ENCODE measurements around the gene TMOD4.
"Not testable (repeated sequence)": the region's sequence is repeated elsewhere in the genome, so short reads cannot be mapped to it uniquely, and the experiment has no call there.

The TMOD4 gene

DNA sequence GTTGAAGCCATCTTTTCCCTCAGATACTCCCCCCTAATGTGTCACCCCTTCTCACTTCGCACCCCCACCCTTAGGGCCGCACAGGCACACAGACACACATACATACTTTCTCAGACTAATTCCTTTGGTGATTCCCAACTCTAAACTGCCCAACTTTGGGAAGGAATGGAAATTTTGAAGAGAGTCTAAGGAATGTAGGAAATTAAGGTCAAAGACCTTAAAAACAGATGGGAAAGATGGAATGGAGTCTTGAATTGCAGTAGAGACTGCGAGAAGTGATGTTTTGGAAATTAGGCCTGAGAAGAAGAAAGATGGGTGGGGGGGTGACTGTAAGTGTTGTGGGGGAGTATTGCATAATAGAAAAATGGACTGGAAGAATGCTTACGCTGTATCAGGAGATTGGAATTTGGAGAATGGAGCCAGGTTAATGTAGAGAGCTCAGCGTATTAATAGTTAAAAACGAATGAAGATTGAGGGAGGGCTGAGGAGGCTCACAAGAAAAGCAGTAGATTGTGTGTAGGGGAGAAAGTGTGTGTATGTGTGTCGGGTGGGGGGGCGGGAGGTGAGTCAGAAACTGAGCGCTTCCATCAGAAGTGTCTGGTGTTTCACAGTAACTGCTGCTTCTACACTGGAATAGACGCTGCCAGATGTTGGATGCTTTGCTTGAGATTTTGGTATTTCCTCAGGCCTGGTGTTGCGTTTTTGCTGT, 24.2 kb upstream of the TMOD4 start:
- peak; percentile 83 for DNase-seq (ENCODE audit: low read depth)
- in situ Hi-C loops (cut with HindIII; ENCODE audit: low sequenced_read_pairs): no loop called here
- no peak for TF ChIP-seq CTCF (IDR thresholded peaks at IDR 0.05; ENCODE audit: low read depth, low read length, missing control alignments)
- peak overlapping the region; percentile 100 for H3K4me3 ChIP-seq (ENCODE audit: low read depth, low read length)

DNA sequence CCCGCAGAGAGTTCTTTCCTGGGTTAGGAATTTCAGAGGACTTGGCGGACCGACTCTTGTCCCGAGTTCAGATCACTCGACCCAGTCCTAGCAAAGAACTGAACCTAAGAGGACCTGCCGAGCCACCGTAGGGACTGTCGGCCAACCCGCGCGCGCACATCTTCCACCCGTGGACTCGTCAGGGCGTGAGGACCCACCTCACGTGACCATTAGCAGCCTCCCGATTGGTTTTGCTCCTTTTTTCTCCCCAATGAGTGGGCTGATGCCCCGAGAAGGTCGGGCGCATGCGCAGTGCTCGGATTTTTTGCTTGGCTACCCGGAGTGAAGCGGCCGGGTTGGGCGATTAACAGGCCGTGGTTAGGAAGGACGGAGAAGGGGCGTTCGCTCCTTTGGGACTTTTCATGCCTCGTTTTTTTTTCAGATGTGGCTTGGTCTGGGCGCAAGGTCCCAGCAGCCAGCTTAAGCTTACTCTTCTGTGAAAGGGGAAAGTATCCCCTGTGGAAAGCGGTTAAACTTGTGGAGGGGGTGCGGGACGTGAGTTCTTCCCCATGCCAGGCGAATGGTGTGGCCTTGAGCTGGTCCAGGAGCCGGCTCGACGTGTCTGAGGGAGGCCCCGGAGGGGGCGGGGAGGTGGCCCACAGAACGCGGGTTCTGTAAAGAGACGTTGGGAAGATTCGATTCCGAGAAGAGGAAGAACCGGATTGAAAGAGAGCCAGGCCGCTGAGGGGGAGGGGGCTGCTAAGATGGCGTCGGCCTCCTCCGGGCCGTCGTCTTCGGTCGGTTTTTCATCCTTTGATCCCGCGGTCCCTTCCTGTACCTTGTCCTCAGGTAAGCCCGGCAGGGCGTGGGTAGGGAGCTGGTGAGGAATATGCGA, 22.7 kb upstream of the TMOD4 start, which contains the start of gene PIP5K1A:
Gene PIP5K1A (plus strand): TSS at position 299 of the 874 bp plus-strand sequence. CDS start 445 bp downstream, at position 744.
- in situ Hi-C loops (cut with HindIII; ENCODE audit: low sequenced_read_pairs): no loop called here

GRCh38 chr1:151197863-151198253, 22.1 kb upstream of the TMOD4 start:
- in situ Hi-C loops (cut with HindIII; ENCODE audit: low sequenced_read_pairs): no loop called here
- no peak for TF ChIP-seq CTCF (IDR thresholded peaks at IDR 0.05; ENCODE audit: low read depth, low read length, missing control alignments)
- no peak for DNase-seq (ENCODE audit: low read depth)

More for the DNA sequence above, 22.7 kb upstream of the TMOD4 start, which contains the start of gene PIP5K1A:
- peak; percentile 95 for DNase-seq (ENCODE audit: low read depth)
- peak within 1 kb of the TSS; percentile 100 for H3K4me3 ChIP-seq (ENCODE audit: low read depth, low read length)
- TF ChIP-seq CTCF (IDR thresholded peaks at IDR 0.05; ENCODE audit: low read depth, low read length, missing control alignments): no peak

DNA sequence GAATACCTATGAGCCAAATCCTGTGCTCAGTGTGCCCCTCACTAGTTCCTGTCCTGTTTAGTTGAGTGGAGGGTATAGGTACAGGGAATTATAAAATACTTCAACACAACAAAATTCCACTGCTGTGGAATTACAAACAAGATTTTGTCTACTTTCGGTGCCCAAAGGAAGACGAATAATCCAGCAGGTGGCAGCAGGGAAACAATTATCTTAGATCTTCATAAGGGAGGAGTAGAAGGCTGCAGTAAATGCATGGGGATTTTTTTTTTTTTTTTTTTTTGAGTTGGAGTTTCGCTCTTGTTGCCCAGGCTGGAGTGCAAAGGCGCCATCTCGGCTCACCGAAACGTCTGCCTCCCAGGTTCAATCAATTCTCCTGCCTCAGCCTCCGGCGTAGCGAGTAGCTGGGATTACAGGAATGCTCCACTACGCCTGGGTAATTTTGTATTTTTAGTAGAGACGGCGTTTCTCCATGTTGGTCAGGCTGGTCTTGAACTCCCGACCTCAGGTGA, 20.6 kb upstream of the TMOD4 start:
- H3K4me3 ChIP-seq (ENCODE audit: low read depth, low read length): no peak overlapping the region
- in situ Hi-C loops (cut with HindIII; ENCODE audit: low sequenced_read_pairs): no loop called here
- DNase-seq (ENCODE audit: low read depth): peak; percentile 81
- TF ChIP-seq CTCF (IDR thresholded peaks at IDR 0.05; ENCODE audit: low read depth, low read length, missing control alignments): peak; percentile 64

More at GRCh38 chr1:151197863-151198253, 22.1 kb upstream of the TMOD4 start:
- H3K4me3 ChIP-seq (ENCODE audit: low read depth, low read length): peak overlapping the region; percentile 100

DNA sequence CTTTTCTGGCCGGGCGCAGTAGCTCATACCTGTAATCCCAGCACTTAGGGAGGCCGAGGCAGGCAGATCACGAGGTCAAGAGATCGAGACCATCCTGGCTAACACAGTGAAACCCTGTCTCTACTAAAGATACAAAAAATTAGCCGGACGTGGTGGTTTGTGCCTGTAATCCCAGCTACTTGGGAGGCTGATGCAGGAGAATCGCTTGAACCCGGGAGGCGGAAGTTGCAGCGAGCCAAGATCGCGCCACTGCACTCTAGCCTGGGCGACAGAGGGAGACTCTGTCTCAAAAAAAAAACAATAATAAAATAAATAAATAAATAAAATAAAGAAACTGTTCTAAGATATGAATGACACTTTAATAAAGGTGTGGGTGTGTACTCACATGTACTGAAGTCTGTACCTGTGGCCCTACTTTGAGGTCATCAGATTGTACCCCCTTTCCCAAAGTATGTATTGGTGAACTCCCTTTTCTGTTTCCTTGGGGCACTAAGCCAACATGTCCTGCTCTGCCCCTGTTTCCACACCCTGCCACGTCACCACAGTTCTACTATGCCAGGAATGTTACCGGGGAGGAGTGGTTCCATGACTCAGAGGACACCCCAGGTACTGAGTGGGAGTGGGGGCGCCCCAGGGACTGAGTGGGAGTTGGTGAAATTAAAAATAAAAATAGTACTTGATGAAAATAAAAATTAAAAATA, 19.3 kb upstream of the TMOD4 start:
- peak; percentile 66 for DNase-seq (ENCODE audit: low read depth)
- H3K4me3 ChIP-seq (ENCODE audit: low read depth, low read length); in situ Hi-C loops (cut with HindIII; ENCODE audit: low sequenced_read_pairs): not testable (repeated sequence)

DNA sequence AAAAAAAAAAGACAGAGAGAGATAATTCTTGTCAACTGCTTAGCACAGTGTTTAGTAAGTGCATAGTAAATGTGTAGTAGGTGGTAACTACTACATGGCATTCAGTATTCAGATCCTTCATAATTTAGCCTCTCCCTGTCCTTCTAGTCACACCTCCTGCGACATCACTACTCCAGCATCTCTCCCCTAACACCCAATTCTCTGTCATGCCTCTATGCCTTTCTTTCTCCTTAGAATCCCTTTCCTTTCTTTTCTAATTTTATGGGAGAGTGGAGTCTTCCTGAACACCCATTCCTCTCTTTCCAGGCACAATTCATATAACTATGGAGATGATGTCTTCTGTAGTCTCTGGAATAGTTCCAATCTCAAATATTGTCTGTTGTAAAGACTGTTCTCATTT, 18.1 kb upstream of the TMOD4 start:
- no peak for TF ChIP-seq CTCF (IDR thresholded peaks at IDR 0.05; ENCODE audit: low read depth, low read length, missing control alignments)
- in situ Hi-C loops (cut with HindIII; ENCODE audit: low sequenced_read_pairs): no loop called here
- DNase-seq (ENCODE audit: low read depth): no peak
- H3K4me3 ChIP-seq (ENCODE audit: low read depth, low read length): no peak overlapping the region

Data from astrocyte of the cerebellum (primary cell).